Stomach smooth muscle (tissue), 2 donors: Measurements from ENCODE around the gene SOX8.

Source experiments
- H3K27ac ChIP-seq: one replicate; pipeline ENCODE4 v1.7.0; 2013; ENCODE audit warnings: mild to moderate bottlenecking, low read length, inconsistent platforms
- H3K27me3 ChIP-seq, 2 donors: one replicate each; pipeline ENCODE4 v1.7.0; 2013; ENCODE audit warnings: low read length in 2 of 2; ENCODE audit not compliant: insufficient read depth in 2 of 2, control insufficient read depth in 1 of 2
- H3K36me3 ChIP-seq, 2 donors: one replicate each; pipeline ENCODE4 v1.7.0; 2013; ENCODE audit warnings: low read length in 2 of 2; ENCODE audit not compliant: control insufficient read depth in 2 of 2, insufficient read depth in 2 of 2
- H3K4me1 ChIP-seq: one replicate; pipeline ENCODE4 v1.7.0; 2013; ENCODE audit warnings: low read length; ENCODE audit not compliant: control insufficient read depth, insufficient read depth
- H3K4me3 ChIP-seq, 2 donors: one replicate each; pipeline ENCODE4 v1.7.0; 2013; ENCODE audit warnings: low read length in 2 of 2
- H3K9ac ChIP-seq, 2 donors: one replicate each; pipeline ENCODE4 v1.7.0; 2013; ENCODE audit warnings: low read length in 2 of 2, mild to moderate bottlenecking in 1 of 2
- H3K9me3 ChIP-seq, 2 donors: one replicate each; pipeline ENCODE4 v1.7.0; 2013; ENCODE audit warnings: low read length in 2 of 2; ENCODE audit not compliant: control insufficient read depth in 2 of 2
- donor health status: healthy.
- donor health status: Pancreatic carcinoma.

SOX8 gene

DNA sequence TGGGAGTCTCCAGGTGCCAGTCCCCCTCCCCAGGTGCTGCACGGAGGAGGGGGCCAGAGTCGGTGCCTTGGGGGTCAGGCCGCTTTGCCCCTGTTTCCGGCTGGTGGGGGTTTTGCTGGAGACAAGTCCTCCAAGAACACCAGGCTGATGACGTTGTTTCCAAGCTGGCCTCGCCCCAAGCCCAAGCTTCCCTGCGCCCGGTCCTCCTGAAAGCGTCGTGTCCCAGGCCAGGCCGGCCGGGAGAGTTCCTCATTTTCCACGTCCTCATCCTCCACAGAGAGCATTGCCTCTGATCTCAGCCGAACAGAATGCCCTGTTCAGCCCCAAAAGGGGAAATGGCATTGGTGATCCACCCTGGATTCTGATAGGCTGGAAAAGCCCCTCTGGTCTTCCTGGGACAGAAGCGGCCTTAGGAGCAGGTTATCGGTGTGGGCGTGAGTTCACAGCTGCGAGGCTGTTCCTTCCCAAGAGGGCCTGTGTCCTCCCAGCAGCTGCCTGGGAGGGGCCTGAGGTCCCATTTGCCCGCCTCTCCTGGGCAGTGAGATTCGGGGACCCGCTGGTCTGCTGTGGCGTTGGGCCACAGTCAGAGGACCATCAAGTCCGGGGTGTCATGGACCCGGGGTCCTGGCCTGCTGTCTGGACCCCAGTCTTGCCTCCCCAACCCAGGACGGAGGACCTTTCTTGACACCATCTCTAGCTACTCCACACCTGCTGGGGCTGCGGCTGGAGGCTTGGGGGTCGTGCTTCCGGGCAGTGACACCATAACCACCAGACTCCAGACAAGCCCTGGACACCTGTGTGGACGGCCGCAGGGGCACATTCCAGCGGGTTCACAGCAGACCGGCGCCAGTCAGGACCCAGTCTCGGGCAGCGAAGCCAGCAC lies 7.1 kb downstream of the SOX8 start:
- no peaks in the 10 kb centered on the region for H3K9me3 ChIP-seq
- no peaks in the 10 kb centered on the region for H3K36me3 ChIP-seq
- no peak overlapping the region for H3K9ac ChIP-seq
- no peak overlapping the region for H3K4me3 ChIP-seq
- H3K4me1 ChIP-seq: no peaks in the 10 kb centered on the region
- peaks cover 8 to 9% of the 10 kb centered on the region in 2 donors for H3K27me3 ChIP-seq
- H3K27ac ChIP-seq: no peak overlapping the region

DNA sequence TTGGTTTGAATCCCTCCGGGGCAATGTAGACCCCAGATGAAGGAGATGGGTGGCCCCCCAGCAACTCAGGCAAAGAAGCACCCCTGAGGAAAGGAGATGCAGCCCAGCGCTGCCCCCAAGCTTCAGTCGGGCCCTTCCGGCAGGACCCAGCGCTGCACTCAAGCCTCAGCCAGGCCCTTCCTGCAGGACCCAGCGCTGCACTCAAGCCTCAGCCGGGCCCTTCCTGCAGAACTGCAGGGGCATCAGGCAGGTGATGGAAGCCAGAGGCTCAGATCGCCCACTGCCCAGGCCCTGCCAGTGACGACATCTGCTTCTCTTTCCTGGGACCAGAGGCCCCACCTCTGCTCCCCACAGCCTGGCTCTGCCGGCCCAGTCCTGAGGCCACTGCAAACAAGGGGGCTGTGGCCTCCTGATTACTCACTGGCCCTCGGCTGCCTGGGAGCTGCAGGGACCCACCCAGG lies 7.8 kb downstream of the SOX8 start:
- Histone ChIP-seq H3K36me3 (no peaks in the 10 kb centered on the region), H3K27ac (no peak overlapping the region), H3K4me3 (no peak overlapping the region), H3K4me1 (no peaks in the 10 kb centered on the region), H3K9me3 (peaks cover under 1% of the 10 kb centered on the region in 2 donors), H3K9ac (no peak overlapping the region), H3K27me3 (peaks cover 8 to 9% of the 10 kb centered on the region in 2 donors)

DNA sequence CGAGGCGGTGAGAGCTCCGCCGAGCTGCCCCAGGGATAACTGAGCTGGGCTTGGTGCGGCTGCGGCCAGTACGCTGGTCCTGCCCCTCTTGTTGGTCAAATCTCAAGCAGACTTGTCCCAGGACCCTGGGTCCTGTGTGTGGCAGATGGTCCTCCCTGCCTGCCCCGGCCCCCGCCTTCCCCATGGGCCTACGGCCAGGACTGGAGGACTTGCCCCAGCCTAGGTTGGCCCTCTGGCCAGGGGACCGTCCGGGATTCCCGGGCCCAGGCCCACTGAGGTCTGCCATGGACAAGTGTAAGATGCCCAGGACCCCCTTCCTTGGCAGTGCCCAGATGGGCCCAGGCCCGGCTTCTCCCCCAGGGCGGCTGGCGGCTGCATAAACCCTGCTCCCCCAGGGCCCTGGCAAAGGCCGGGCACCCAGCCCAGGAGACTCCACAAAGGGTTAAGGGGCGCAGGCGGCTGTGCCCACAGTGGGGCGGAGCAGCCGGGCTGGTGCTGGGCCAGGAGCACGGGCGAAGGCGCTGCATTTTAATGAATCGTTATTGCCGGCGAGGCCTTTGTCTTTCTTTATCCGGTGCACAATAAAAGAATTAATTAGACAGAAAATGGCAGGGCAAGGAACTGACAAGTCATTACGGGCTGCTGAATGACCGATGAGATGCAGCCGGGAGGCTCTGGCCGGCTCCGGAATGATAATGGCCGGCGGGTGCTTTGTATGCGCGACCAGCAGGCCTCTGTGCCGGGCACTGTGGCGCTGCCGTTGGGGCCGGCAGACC lies 9.1 kb downstream of the SOX8 start:
- Histone ChIP-seq H3K9ac (no peak overlapping the region), H3K9me3 (peaks cover 8 to 14% of the 10 kb centered on the region in 2 donors), H3K36me3 (no peaks in the 10 kb centered on the region), H3K4me1 (no peaks in the 10 kb centered on the region), H3K27ac (no peak overlapping the region), H3K4me3 (no peak overlapping the region), H3K27me3 (peaks cover 8 to 15% of the 10 kb centered on the region in 2 donors)

DNA sequence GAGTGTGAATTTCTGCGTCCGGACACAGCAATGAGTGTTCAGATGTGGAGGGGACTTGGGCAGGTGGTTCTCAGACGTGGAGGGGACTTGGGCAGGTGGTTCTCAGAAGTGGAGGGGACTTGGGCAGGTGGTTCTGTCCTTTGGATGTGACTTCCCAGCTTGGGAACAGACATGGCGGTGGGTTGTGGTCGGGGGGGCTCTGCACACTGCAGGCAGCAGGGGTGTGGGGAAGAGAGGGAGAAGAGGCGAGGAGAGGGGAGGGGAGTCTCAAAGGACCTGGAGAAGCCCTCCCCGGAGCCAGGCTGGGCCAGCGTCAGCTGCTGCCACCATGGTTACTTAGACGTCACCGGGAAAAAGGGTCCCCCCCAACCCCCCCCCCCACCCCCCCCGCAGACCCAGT lies 9.8 kb downstream of the SOX8 start:
- Histone ChIP-seq H3K36me3 (no peaks in the 10 kb centered on the region), H3K9me3 (peaks cover 12 to 19% of the 10 kb centered on the region in 2 donors), H3K4me3 (no peak overlapping the region), H3K4me1 (no peaks in the 10 kb centered on the region), H3K9ac (no peak overlapping the region), H3K27ac (no peak overlapping the region), H3K27me3 (peaks cover 5 to 19% of the 10 kb centered on the region in 2 donors)

DNA sequence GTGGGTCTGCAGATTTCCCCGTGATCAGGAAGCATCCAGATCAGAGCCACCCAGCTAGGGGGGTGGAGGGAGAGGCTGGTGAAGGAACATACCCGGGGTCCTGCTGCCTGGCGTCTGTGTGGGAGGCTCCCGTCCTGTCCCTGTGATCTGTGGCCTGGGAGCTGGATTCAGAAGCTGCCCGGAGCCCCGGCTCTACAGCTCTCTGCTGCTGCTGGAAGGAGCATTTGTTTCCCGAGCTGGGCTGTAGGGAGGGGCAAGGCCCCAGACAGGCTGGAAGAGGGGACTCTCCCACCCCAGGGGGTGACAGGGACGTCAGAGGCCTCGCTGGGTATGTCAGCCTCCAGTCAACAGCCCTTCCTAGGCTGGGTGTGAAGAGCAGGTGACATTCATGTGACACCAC lies 10.2 kb downstream of the SOX8 start:
- Histone ChIP-seq H3K4me3 (no peak overlapping the region), H3K36me3 (no peaks in the 10 kb centered on the region), H3K9ac (no peak overlapping the region)

DNA sequence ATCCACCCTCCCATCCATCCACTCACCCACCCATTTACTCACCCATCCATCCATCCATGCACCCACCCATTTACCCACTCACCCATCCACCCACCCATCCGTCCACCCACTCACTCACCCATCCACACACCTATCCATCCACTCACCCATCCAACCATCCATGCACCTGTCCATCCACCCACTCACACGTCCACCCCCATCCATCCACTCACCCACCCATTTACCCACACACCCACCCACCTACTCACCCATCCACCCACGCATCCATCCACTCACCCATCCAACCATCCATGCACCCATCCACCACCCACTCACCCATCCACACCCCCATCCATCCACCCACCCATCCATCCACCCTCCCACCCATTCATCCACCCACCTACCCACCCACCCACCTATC lies 12.2 kb downstream of the SOX8 start:
- H3K9ac ChIP-seq: no peak overlapping the region
- H3K4me1 ChIP-seq: no peaks in the 10 kb centered on the region
- no peak overlapping the region for H3K4me3 ChIP-seq
- H3K9me3 ChIP-seq: peaks cover 12 to 23% of the 10 kb centered on the region in 2 donors
- peaks cover 11 to 22% of the 10 kb centered on the region in 2 donors for H3K27me3 ChIP-seq
- H3K36me3 ChIP-seq: no peaks in the 10 kb centered on the region
- H3K27ac ChIP-seq: no peak overlapping the region

More for the DNA sequence above, 10.2 kb downstream of the SOX8 start:
- peaks cover 12 to 23% of the 10 kb centered on the region in 2 donors for H3K9me3 ChIP-seq
- H3K27ac ChIP-seq: no peak overlapping the region
- no peaks in the 10 kb centered on the region for H3K4me1 ChIP-seq
- H3K27me3 ChIP-seq: peaks cover 6 to 20% of the 10 kb centered on the region in 2 donors

DNA sequence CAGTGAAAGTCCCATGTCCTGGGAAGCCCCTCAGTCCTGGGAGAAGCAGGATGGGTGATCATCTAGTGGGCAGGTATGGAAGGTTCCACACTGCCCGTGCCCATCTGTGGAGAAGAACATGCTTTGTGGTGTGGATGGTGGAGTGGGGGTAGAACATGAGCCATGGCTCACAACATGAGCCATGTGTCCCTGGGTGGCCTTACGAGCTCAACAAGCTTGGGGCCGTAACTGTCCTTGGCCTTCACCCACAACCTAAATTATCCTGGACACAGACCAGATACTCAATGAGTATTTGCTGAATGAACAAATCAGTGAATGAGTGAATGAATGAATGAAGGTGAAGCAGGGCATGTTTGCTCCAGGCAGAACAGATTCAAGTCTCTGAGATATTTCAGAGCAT lies 13.5 kb downstream of the SOX8 start:
- H3K27ac ChIP-seq: no peak overlapping the region
- no peak overlapping the region for H3K4me3 ChIP-seq
- H3K27me3 ChIP-seq: peaks cover 12 to 20% of the 10 kb centered on the region in 2 donors
- peaks cover 12 to 23% of the 10 kb centered on the region in 2 donors for H3K9me3 ChIP-seq
- H3K36me3 ChIP-seq: no peaks in the 10 kb centered on the region
- no peak overlapping the region for H3K9ac ChIP-seq
- H3K4me1 ChIP-seq: no peaks in the 10 kb centered on the region

DNA sequence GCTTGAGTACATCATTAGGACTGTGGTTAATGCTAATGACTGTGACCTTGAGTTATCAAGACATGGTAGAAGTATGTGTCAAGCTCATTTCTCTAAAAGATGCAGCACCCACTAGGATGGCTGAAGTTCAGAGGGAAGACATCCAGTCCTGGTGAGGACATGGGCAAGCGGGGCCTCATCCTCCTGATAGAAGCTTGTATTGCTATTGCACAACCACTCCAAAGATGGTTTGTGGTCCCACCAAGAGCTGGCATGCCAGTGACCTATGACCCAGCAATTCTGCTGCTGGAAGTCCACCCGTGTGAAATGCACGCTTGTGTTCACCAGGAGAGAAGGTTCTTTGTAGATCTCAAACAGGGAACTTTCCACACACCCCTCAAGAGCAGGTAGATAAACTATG lies 14.2 kb downstream of the SOX8 start:
- H3K27me3 ChIP-seq: peaks cover 12 to 20% of the 10 kb centered on the region in 2 donors

DNA sequence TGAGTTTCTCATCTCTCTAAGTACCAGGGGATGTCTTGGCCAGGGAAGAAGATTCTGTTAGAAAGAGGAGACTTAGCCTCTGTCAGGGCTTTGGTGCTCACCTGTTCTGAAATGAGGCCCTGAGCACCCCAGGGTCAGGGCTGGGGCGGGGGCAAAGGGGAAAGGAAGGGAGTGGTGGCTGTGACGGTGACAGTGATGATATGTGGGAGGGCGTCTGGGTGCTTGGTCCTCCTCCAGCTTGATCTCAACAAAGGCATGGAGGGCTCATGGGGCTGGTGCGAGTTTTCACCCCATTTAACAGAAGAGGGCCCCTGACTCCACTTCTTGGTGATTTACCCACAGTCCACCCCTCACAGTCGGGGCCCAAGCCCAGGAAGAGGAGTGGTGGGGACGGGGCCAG lies 15.1 kb downstream of the SOX8 start:
- no peaks in the 10 kb centered on the region for H3K4me1 ChIP-seq
- no peak overlapping the region for H3K4me3 ChIP-seq
- H3K9ac ChIP-seq: no peak overlapping the region
- H3K36me3 ChIP-seq: no peaks in the 10 kb centered on the region
- H3K27me3 ChIP-seq: peaks cover 12 to 22% of the 10 kb centered on the region in 2 donors
- H3K9me3 ChIP-seq: peaks cover 12 to 23% of the 10 kb centered on the region in 2 donors
- H3K27ac ChIP-seq: no peak overlapping the region

More for the DNA sequence above, 14.2 kb downstream of the SOX8 start:
- Histone ChIP-seq H3K27ac (no peak overlapping the region), H3K36me3 (no peaks in the 10 kb centered on the region), H3K4me3 (no peak overlapping the region), H3K9ac (no peak overlapping the region), H3K4me1 (no peaks in the 10 kb centered on the region), H3K9me3 (peaks cover 12 to 23% of the 10 kb centered on the region in 2 donors)

DNA sequence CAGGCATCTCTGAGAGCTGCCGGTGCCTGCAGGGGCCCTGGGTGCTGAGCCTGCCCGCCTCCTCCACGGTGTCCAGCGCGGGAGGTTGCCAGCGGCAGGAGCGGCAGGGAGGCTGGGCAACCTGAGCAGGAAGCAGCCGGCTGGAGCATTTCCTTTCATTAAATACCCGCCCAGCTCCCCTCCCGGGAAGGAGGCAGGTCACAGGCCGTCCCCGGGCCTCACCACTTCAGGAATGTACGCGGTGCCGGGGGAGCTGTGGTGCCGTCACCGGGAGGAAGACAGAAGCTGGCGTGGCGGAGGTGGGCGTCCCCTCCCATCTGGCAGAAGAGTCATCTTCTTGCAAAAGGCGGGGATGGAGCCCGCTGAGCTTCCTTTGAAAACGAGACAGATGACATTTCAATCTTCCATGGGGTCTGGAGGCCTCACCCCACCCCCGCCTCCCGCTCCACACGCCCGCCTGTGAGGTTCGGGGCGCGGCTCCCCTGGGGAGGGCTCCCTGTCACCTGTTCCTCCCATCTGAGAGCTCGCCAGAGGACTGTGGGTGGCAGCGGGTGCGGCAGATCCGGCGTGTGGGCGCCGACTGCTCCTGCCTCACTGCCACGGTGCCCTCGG lies 16.0 kb downstream of the SOX8 start:
- H3K4me3 ChIP-seq: no peak overlapping the region
- H3K36me3 ChIP-seq: no peaks in the 10 kb centered on the region
- peaks cover under 1% of the 10 kb centered on the region for H3K4me1 ChIP-seq
- H3K9me3 ChIP-seq: peaks cover 12 to 23% of the 10 kb centered on the region in 2 donors
- peaks cover 12 to 22% of the 10 kb centered on the region in 2 donors for H3K27me3 ChIP-seq
- no peak overlapping the region for H3K27ac ChIP-seq
- no peak overlapping the region for H3K9ac ChIP-seq
